ENCODE data around the gene KANSL3. TPM values are rescaled to one million over a fixed set of nuclear protein-coding genes. Genes with fewer than 3 reads are reported as not detected.

The KANSL3 gene
- 19.0 and 25.7 TPM in 2 replicates for total RNA-seq

DNA sequence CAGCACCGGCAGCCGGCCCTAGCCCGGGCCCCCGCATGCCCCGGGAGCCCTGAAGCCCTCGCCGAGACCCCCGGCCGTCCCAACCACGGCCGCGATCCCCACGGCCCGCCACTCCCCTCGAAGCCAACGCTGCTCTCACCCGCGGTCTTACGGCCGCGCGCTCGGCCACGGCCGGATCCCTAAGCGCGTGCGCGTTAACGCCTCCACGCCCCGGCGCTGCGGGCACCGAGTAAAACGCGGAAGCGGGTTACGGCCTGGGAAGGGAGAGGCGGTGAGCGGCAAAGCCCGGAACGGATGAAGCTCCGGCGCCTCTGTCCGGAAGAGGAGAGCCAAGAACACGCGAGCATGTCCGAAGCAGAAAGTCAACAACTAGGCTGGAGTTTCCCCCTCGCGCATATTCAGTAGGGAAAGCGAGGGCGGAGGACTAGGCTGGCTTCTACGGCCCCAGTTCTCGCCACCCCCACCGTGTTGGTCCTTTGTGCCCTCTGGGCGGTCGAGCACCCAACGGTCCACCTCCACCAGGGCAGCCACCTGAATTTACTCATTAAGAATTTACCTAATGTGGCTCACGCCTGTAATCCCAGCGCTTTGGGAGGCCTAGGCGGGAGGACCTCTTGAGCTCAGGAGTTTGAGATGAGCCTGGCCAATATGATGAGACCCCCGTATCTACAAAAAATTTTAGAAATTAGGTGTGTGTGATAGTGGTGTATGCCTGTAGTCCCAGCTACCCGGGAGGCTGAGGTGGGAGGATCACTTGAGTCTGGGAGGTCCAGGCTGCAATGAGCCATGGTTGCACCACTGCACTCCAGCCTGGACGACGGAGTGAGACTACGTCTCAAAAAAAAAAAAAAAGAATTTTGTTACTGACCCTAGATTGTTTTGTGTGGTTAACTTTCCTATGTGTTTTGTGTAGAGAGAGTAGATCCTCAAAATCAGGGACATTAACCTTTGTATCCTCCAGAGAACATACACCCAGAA lies at the start of gene KANSL3:
Gene KANSL3, minus strand, starts transcription at position 169 of the 978 bp plus-strand sequence. CDS start 1,177 bp downstream, outside the sequence.

GRCh38 chr2:96642564-96643360 lies 4.7 kb upstream of the KANSL3 start, which contains the start of gene FER1L5:
Gene FER1L5, plus strand, starts transcription at chr2:96642764. Its CDS starts 73 bp downstream, at chr2:96642837.

Other genes starting within 250 kb of the KANSL3 start
- gene NEURL3, start 133.0 kb downstream of the KANSL3 start, total RNA-seq = not detected in 2 replicates
- gene ARID5A, start 101.6 kb downstream of the KANSL3 start, total RNA-seq = 2.7 and 7.9 TPM in 2 replicates
- gene FER1L5, start 4.5 kb upstream of the KANSL3 start, total RNA-seq = 0.96 and 2.3 TPM in 2 replicates
- 28.2 and 31.9 TPM in 2 replicates for gene LMAN2L, start 101.8 kb upstream of the KANSL3 start, total RNA-seq
- 2.3 and 2.7 TPM in 2 replicates for gene CNNM4, start 122.6 kb upstream of the KANSL3 start, total RNA-seq
- gene CNNM3, start 178.0 kb upstream of the KANSL3 start, total RNA-seq = 6.1 and 8.2 TPM in 2 replicates
- 0.77 and 0.85 TPM in 2 replicates for gene ANKRD23, start 205.7 kb upstream of the KANSL3 start, total RNA-seq
- gene ANKRD39, start 219.7 kb upstream of the KANSL3 start, total RNA-seq = 3.4 and 14.2 TPM in 2 replicates
- gene SEMA4C, start 231.8 kb upstream of the KANSL3 start, total RNA-seq = 15.8 and 24.7 TPM in 2 replicates